GM21723 (cell line): ENCODE data around the gene COL8A1.
A peak's percentile ranks its signal among the peaks of the same experiment; 100 is the strongest.

Source experiments
- ATAC-seq: cut with Tn5 transposase; IDR thresholded peaks from one replicate; pipeline ENCODE4 v1.9.1; 2021; ENCODE audit warnings: mild to moderate bottlenecking, moderate library complexity; ENCODE audit not compliant: unreplicated experiment

COL8A1 gene

GRCh38 chr3:99781761-99782160 lies 143.4 kb downstream of the COL8A1 start:
- no peak for ATAC-seq

DNA sequence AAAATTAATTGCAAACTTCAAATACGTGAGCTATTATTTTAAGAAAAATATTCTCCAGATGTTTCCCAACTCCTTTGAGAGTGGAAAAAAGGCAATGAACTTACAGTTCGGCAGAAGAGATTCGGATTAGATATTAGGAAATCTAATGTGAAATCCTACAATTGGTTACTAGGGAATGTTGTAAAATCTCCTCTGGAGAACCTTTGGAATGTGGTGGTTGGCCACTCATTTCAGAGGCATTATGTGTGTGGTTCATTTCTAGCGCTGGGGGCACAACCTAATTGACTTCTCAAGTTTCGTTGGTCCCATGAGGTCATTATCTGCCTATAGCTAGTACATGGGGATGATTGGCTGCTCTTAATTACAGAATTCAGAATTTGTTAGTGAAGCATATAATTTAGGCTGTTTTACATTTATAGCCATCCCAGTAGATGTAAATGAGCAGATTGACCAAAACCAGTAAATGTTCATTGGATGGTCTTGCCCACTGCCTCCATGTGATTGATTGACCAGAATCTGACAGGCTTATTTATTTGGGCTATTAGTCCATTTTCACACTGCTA lies 144.7 kb downstream of the COL8A1 start:
- ATAC-seq, result no peak

DNA sequence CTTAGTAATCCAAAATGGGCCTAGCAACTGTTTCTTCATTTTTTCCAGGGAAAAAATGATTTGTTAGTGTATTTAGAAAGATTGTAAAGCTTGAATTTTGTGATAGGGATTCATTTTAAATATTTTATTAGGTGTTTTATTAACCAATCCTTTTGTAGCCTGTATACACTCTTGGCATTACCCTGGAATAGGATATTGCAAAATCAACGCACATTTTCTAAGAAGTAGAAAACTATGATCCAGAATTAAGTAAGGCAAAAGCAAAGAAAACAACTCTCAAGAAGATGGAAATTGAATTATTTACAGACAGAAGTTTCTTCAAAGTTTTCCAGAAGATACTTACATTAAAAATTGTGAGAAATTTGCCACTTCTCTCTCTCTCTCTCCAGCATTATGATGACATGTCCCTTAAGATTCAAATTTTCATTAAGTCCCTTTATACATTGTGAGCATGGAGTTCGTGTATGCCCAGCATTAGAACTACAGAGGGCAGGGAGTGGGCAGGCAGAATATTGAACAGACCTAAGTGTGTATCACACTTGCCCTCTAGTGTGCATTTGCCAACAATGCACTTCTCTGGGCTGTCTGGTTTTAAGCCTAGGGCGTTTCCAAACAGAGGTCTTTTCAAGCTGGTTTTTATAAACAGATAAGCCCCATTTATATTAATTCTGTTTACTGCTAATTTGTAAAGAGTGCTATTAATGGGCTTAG lies 150.8 kb downstream of the COL8A1 start:
- peak; percentile 94 for ATAC-seq

DNA sequence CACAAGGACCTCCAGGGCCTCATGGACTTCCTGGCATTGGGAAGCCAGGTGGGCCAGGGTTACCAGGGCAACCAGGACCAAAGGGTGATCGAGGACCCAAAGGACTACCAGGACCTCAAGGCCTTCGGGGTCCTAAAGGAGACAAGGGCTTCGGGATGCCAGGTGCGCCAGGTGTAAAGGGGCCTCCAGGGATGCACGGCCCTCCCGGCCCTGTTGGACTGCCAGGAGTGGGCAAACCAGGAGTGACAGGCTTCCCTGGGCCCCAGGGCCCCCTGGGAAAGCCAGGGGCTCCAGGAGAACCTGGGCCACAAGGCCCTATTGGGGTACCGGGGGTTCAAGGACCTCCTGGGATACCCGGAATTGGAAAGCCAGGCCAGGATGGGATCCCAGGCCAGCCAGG lies 156.1 kb downstream of the COL8A1 start:
- ATAC-seq, result no peak

GRCh38 chr3:99795573-99795972 lies 157.2 kb downstream of the COL8A1 start:
- ATAC-seq, result no peak

DNA sequence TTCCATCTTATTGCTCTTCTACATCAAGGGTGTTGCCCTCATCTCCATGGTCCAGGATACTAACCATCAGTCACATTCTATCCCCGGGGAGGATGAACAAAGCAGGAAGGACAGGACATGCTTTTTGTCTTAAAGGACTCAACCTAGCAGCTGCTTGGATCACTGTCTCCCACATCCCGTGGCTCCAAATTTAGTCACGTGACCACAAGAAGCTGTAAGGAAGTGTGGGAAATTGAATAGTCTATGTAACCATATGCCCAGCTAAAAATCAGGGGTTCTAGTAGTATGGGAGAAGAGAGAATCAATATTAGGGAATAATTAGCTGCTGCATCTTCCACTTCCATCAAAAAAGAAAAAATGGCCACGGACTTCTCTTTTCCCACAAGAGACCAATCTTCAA lies 161.0 kb downstream of the COL8A1 start:
- ATAC-seq, result no peak

GRCh38 chr3:99803297-99803696 lies 164.9 kb downstream of the COL8A1 start:
- no peak for ATAC-seq

DNA sequence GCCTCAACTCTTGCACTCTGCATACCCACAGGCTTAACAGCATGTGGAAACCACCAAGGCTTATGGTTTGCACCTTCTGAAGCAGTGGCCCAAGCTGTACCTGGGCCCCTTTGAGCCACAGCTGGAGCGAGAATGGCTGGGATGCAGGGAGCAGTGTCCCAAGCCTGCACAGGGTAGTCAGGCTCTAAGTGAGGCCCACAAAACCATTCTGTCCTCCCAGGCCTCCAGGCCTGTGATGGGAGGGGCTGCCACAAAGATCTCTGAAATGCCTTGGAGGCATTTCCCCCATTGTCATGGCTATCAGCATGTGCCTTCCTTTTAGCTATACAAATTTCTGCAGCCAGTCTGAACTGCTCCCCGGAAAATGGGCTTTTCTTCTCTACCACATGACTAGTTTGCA lies 166.8 kb downstream of the COL8A1 start:
- no peak for ATAC-seq

GRCh38 chr3:99808163-99808794 lies 169.9 kb downstream of the COL8A1 start:
- peak; percentile 77 for ATAC-seq

- no peak for ATAC-seq
Observed at GRCh38 chr3:99809565-99809964, 171.2 kb downstream of the COL8A1 start.

DNA sequence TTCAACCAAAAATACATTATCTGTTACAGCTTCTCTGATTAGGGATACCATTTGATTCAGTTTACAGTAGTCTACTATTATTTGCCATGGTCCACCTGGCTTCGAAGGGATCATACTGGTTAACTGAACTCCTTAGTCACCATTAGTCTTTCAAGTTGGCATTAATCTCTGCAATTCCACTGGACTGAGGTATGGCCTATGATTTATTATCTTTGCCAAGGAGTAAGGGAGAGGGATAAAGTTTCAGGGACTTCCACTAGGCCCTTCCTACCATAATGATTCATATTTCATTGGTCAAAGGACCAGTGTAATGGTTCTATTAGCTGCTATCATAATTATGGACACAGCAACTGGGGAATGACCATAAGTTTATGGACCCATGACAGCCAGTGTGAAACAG lies 172.0 kb downstream of the COL8A1 start:
- no peak for ATAC-seq

- no peak for ATAC-seq
Observed at GRCh38 chr3:99817047-99817436, 178.6 kb downstream of the COL8A1 start.

- peak; percentile 98 for ATAC-seq
Observed at GRCh38 chr3:99817437-99818240, 179.2 kb downstream of the COL8A1 start, which contains the start of gene CMSS1. Gene CMSS1, plus strand, starts transcription at chr3:99817862.

DNA sequence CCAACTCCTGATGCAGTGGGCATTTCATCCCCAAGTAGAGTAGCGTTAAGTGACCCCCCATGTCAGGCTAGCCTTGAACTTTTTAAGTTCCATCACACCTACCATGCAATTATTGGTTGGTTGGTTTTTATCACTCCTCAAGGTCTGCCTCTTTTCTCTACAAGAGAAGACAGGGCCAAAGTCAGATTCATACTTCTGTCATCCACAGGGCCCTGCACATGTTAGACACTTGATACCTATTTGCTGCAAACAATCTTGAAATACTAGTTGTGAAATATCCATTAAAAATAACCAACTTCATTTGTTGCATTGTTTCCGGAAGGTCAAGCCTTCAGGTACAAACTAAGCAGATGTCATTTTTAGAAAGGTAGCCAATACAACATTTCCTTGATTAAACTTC lies 180.4 kb downstream of the COL8A1 start:
- ATAC-seq, result no peak

DNA sequence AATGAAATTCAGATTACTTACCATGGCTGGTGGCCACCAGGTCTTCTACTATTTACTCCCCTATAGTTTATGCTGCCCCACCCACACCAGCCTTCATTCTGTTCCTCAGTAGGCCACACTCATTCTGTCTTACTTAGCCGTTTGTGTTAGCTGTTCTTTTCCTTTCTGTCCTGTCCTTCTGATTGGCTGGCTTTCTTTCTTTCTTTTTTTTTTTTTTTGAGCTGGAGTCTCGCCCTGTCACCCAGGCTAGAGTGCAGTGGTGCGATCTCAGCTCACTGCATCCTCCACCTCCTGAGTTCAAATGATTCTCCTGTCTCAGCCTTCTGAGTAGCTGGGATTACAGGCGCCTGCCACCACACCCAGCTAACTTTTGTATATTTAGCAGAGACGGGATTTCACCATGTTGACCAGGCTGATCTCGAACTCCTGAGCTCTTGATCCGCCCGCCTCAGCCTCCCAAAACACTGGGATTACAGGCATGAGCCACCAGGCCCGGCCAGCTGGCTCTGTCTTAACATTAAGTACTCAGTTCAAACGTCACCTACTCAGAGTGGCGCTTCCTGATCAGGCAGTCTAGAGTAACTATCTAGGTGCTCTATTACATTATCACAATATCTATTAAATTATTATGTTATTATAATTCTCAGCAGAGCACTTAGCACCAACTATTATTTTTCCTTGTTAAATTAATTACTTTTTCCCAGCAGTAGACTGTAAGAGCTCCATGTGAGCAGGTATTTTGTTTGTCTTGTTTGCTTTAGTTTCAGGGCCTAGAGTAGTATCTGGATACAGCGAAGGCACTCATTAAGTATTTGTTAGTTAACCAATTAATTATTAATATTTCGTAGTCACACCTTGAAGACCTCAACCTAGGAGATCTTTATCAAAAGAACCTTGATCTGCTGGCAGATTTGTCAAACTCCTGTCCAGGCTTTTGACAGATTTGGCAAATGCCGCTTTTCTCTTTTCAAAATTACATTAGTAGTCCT lies 185.6 kb downstream of the COL8A1 start:
- ATAC-seq, result no peak

GRCh38 chr3:99825004-99825640 lies 186.7 kb downstream of the COL8A1 start:
- ATAC-seq, result no peak

DNA sequence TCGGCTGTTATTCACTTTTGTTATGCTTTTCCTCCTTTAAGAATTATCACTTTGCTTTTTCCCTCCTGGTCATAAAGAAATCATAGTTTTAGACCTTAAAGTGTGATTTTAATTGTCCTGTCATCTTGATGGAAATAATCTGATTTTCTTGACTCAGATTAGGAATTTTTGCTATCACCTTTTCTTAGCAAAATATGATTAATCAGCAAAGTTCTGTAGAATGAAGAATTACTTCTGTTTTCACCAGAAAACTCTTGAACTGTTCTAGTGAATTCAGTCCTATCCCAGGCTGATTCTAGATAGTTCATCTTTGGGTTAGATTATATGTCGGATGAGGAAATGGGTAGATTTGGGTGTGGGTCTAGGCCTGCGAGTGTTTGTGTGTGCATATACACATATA lies 191.4 kb downstream of the COL8A1 start:
- ATAC-seq, result no peak

DNA sequence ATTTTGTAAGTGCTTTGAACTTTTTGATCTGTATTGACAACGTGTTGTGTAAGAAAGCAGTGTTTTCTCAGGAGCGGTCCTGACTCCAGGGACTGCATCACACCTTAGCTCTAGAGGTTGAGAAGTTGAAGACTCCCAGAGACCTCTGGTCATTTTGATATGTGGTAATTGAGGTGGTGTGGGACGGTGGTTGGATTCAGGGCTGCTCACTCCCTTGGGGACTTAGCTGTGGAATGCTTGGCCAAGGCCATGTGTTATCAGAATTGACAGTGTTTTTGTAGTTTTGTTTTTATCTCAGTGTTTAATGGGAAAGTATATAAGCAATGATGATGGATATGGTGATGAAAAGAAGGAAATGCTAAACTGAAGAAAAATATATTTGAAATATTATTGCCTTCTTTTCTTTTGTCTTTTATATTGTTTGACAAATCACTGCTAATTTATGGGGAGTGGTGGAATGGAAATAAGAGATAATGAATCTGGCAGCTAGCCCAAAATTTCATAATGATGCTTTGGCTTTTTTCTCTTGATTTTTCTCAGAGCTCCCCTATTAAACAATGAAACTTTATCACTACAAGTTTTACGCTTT lies 195.3 kb downstream of the COL8A1 start:
- ATAC-seq, result no peak

DNA sequence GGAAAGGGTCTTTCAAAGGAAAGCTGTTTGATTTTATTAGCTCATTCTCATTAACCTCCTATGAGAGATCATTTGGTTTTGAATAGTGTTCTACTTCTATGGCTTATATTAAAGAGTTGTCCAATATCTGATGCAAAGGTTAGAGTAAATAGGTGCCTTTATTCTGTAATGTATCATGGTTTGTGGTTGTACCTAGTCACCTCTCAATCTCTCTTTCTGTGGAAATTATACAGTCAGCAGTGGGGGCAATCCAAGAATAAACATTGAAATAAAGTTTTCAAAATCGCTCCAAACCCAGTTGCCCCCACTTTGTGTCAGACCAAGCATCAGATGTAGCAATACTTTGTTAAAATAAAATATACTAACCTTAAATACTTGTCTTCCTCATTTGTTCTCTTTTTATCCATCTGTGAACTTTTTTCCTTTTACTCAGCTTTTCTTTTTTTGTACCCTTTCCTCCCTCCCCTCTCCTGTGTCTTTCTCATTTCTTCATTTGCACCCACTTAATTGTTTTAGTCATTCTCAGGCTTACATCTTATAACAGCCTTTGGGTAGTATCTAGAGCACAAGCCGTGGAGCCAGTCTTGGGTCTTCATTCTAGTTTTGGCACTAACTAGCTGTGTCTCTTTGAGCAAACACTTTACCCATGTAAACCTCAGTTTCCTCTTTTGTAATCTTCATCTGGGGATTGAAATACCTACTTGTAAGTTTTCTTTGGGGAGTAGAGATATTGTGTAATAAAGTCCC lies 196.0 kb downstream of the COL8A1 start:
- ATAC-seq, result no peak
